Ovary (tissue), 3 donors: ENCODE measurements around the gene PBX4.

Experiments
- EP300 ChIP-seq: sonication (generic); formaldehyde crosslinking; IDR thresholded peaks from one replicate; pipeline ENCODE4 v1.6.1; 2017; ENCODE audit warnings: antibody characterized with exemption
- POLR2A ChIP-seq: fragments of 450-650 bp; IDR thresholded peaks from one replicate; pipeline ENCODE4 v1.6.1; 2017; ENCODE audit warnings: antibody characterized with exemption, mild to moderate bottlenecking, moderate library complexity
- TF ChIP-seq, protein P1 (sequence below), 3 donors: fragments of 450-650 bp in 2 of 3; fragments of 200-600 bp in 1 of 3; IDR thresholded peaks; one replicate each; pipeline versions ENCODE4 v1.5.1 to v1.8.0; 2016 to 2022; ENCODE audit warnings: antibody characterized with exemption in 3 of 3, mild to moderate bottlenecking in 1 of 3
- donor health status: DM: no; HTN: no; CAD: no.

GRCh38 chr19:19634516-19635312, 16.2 kb upstream of the PBX4 start:
- TF ChIP-seq, protein P1, sequence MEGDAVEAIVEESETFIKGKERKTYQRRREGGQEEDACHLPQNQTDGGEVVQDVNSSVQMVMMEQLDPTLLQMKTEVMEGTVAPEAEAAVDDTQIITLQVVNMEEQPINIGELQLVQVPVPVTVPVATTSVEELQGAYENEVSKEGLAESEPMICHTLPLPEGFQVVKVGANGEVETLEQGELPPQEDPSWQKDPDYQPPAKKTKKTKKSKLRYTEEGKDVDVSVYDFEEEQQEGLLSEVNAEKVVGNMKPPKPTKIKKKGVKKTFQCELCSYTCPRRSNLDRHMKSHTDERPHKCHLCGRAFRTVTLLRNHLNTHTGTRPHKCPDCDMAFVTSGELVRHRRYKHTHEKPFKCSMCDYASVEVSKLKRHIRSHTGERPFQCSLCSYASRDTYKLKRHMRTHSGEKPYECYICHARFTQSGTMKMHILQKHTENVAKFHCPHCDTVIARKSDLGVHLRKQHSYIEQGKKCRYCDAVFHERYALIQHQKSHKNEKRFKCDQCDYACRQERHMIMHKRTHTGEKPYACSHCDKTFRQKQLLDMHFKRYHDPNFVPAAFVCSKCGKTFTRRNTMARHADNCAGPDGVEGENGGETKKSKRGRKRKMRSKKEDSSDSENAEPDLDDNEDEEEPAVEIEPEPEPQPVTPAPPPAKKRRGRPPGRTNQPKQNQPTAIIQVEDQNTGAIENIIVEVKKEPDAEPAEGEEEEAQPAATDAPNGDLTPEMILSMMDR (IDR thresholded peaks at IDR 0.05) = no peak
- TF ChIP-seq POLR2A (no peak), EP300 (no peak)
